HG03460 (cell line): ENCODE data around the gene PSMD10.

Experiments
- ATAC-seq: cut with Tn5 transposase; IDR thresholded peaks from one replicate; pipeline ENCODE4 v1.9.1; 2021; ENCODE audit not compliant: unreplicated experiment

The PSMD10 gene

GRCh38 chrX:108081110-108081509, 10.2 kb downstream of the PSMD10 start:
- ATAC-seq, result no peak

- ATAC-seq, result no peak
These were observed 18.6 kb downstream of the PSMD10 start for GRCh38 chrX:108072746-108073145.

- ATAC-seq, result no peak
These were observed 19.8 kb downstream of the PSMD10 start for GRCh38 chrX:108071578-108071977.

GRCh38 chrX:108070891-108071290, 20.5 kb downstream of the PSMD10 start:
- ATAC-seq, result no peak

GRCh38 chrX:108068121-108068520, 23.2 kb downstream of the PSMD10 start:
- ATAC-seq, result no peak

GRCh38 chrX:108064613-108065012, 26.7 kb downstream of the PSMD10 start:
- no peak for ATAC-seq

GRCh38 chrX:108064001-108064400, 27.3 kb downstream of the PSMD10 start:
- no peak for ATAC-seq

GRCh38 chrX:108059801-108060200, 31.5 kb downstream of the PSMD10 start:
- no peak for ATAC-seq

GRCh38 chrX:108055546-108055945, 35.8 kb downstream of the PSMD10 start:
- no peak for ATAC-seq

- ATAC-seq, result no peak
These were observed 38.1 kb downstream of the PSMD10 start for GRCh38 chrX:108053218-108053617.

GRCh38 chrX:108049649-108050048, 41.7 kb downstream of the PSMD10 start:
- ATAC-seq, result no peak

GRCh38 chrX:108044554-108045256, 46.6 kb downstream of the PSMD10 start, which contains the start of gene VSIG1:
TSS of gene VSIG1 (plus strand) at chrX:108045065. CDS start at chrX:108045131, 66 bp downstream.
- ATAC-seq, result no peak

- ATAC-seq, result no peak
These were observed 54.9 kb downstream of the PSMD10 start for GRCh38 chrX:108036298-108036973.

- ATAC-seq, result no peak
These were observed 56.6 kb downstream of the PSMD10 start for GRCh38 chrX:108034725-108035124.
